NCI-H2081 (cell line): ENCODE results near the gene SRPK1.
"Not testable (repeated sequence)": the region's sequence is repeated elsewhere in the genome, so short reads cannot be mapped to it uniquely, and the experiment has no call there.

ENCODE experiments used
- DNase-seq, 2 experiments: peaks; one replicate each; lab custom pipeline; 2025; lab: John Stamatoyannopoulos, UW

Gene SRPK1

DNA sequence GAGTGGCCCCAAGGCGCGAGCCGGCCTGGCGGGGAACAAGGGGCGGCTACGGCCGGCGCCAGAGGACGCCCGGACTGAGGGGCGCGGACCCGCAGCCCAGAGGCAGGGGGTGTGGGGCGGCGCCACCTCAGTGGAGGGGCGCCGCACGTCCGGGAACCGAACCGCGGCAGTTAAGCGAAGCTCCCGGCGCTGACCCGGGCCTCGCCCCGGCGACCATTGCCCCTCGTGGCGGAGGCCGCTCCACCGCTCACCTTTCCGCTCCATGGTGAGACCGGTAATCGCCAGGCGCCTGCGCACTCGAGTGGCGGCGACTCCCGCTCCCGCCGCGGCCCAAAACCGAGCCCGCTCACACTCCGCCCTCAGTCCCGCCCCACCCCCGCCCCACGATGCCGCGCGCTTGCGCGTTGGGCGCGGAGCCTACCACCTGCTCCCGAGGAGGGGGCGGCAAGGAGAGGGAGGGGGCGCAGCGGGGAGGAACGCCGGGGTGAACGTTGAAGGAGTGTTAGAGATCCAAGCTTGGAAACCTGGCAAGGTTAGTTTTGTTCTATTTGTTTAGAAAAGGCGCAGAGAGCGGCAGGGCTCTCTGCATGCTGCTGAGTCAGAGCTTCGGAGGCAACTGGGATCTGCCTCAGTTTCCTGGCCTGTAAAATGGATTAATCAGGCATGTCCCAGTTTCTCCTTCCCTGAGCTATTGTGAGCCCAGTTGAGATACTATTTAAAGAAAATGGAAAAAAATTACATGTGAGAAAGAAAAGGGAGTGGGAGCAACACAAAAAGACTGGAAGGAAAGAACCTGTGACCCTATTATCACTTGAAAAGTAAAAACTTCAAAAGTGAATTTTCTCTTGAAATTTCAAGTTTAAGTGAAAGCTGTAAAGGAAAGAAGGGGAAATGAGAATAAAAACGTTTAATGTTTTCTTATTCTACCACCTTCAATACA is at the start of gene SRPK1:
SRPK1 (minus strand) TSS at position 306 of the 940 bp plus-strand sequence; CDS start at position 264, 42 bp downstream.
- DNase-seq: peak; percentile 92

DNA sequence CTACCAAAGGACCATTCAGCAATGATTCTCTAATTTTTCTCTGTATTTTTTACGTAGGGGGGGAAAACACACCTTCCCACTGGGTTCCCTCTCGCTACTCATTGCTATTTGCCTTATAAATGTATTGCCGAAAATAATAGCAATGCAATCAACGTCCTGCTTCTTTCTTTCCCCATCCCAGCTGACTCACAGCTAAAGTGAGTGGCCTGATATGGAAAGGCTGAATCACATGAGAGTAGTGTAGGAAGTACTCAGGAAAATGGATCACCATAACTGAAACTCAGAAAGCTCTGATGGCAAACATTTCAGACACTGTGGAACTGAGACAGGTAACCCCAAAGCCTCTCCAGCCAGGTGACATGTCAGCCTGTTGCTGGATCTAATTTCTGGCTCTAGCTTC is 49.3 kb upstream of the SRPK1 start:
- no peak for DNase-seq

DNA sequence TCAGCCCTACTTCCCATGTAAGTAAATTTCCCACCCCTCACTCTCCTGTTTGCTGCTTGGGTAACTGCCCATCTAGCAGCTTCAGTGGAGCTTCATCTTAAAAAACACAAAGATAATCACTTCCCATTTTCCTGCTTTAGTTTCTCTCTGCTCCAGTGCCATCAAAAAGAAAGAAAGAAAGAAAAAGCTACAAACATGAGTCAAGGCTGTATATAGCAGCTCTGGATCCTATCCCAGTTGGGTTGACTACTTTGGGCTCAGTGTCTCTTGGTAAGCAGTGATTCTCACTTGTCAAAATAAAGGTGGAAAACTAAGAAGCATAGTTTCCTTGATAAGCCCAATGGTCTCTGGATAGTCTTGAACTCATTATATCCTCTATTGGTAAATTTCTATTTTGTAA is 48.7 kb upstream of the SRPK1 start:
- DNase-seq: no peak

DNA sequence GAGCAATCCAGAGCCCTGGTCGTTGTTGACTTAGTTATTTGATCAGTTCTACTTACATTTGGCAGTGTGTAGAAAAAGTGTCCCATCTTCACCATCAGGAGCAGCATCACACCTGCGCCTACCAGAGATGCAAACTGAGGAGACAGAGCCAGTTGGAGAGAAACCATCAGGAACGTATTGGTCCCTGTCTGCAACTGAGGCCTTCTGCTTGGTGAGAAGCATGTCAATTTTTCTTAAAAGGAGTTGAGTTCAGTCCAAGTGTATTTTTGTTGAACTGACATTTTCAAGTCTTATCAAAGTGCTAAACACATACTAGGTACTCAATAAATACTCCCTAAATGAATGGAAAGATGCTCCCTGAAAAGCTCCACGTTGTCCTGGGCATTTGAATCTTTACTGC is 47.9 kb upstream of the SRPK1 start:
- no peak for DNase-seq

DNA sequence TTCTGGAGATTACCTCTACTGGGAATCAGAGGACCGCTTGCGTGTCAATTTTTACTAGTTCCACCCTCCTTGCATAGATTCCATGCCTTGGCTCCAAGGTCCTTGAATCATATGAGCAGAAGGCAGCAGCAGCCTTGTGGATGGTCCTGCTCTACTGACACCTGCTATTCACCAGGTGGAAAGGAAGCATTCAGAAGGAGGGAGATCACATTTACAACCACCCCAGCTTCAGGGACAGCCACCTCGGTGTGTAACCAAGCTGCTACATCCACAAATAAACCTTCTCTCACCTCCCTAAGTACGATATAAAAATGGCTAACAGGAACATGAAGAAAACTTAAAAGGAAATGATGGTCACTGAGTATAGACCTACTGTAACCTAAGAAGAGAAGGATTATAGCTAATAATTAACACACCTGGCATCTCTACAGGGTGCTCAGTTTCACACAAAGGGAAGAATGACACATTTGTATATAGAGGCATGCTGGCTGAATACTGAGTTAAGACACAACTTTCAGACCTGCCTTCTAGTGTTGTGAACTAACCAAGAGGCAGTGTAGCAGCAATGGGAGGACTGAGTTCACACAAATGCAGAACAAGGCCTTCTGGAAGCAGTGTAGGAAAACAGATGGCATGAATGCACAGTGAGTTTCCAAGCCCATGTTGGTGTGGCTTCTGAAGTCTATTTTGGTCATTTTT is 46.3 kb upstream of the SRPK1 start:
- DNase-seq: peak; percentile 25 to 80

DNA sequence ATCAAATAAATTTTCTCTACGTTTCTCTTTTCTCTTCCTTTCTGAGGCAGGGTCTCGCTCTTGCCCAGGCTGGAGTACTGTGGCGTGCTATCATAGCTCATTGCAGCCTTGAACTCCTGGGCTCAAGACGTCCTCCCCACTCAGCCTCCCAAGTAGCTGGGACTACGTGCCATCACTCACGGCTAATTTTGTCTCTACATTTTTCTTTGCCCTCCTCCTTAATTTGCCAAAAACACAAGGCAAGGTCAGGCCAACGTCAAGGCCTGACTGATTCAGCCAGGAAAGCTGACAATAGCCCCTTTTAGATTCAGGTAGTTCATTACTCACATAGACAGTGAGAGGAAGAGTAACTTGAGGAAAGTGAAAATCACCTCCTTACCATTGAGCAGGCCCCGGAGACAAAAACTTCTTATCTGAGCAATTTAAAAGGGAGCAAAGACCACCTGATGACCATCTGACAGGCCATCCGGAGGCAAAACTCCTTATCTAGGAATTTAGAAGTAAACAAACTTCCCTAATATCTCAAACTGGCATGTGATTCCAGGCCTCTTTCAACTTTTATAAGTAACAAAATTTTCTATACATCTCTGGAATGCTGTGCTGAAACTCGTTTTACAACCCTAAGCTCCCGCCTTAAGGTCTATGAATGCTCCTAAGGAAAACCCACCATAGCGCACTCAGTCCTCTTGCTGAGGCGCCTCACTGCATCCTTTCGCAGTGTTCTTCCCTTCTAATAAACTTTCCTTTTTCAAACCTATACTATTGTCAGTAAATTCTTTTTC is 42.1 kb upstream of the SRPK1 start:
- no peak for DNase-seq

DNA sequence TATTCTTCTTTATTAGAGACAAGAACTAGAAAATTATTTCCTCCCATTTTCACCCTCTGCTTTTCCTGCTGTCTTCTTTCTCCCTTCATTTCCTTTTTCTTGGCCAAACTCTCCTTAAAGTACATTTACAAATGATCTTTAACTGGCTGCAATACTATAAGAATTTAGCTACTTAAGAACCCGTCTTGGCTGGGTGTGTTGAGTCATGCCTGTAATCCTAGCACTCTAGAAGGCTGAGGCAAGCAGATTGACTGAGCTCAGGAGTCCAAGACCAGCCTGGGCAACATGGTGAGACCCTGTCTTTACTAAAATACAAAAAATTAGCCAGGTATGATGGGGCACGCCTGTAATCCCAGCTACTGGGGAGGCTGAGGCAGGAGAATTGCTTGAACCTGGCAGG is 39.3 kb upstream of the SRPK1 start:
- DNase-seq: no peak

DNA sequence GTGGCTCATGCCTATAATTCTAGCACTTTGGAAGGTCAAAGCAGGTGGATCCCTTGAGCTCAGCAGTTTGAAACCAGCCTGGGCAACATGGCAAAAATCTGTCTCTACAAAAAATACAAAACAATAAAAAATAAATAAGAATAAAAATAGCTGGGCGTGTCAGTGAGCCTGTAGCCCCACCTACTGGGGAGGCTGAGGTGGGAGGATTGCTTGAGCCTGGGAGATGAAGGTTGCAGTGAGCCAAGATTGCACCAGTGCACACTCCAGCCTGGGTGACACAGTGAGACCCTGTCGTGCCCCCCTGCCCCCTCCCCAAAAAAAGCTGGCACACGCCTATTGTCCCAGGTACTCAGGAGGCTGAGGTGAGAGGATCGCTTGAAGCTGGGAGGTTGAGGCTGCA is 35.1 kb upstream of the SRPK1 start:
- no peak for DNase-seq

DNA sequence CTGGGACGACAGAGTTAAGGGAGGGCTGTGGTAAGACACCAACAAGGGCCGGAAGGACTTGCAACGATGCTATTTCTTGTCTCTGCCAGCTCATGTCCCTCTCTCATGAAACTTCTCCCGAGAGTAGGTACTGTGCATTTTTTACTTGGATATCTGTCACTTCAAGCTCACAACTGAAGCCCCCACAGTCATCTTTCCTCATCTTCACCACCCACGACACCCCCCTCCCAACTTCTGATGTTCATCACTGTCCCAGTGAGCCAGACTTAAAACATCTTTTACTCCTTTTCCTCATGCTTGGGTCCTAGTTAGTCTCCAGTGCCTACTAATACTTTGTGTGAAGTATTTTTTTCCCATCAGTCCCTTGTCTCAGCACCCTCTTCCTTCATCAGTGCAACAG is 34.6 kb upstream of the SRPK1 start:
- no peak for DNase-seq

DNA sequence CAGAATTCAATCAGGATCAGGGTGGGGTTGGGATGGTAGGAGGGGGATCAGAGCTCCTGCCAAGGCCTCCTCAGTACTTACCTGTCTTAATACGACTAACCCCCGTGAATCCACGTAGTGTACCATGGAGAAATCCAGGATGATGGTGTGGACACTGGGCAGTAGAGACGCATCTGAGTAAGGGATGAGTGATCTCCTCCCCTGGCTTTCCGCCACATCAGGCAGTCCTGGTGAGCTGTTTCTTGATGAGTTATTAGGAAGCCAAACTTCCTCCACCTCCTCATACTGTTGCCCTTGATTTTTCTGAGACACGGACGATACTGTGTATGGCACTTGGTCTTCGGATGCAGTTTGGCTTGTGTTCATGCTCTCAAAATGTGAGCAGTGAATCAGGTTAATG is 34.2 kb upstream of the SRPK1 start:
- DNase-seq: no peak

DNA sequence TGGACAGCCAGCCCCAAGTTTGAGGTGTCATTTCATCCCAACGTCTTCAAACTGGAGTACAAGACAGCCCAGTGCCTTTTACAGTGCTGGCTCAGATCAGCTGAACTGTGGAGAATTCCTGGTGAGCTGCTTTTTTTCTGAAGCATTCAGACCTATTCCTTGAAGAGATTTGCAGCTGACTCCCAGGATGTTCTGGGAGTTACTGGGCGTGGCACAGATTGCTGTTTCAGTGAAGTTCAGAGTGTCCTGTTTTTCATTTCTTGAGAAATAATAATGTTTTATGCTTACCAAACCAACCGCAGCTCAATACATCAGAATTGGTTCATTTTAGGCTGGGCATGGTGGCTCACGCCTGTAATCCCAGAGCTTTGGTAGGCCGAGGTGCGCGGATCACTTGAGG is 33.4 kb upstream of the SRPK1 start:
- no peak for DNase-seq

DNA sequence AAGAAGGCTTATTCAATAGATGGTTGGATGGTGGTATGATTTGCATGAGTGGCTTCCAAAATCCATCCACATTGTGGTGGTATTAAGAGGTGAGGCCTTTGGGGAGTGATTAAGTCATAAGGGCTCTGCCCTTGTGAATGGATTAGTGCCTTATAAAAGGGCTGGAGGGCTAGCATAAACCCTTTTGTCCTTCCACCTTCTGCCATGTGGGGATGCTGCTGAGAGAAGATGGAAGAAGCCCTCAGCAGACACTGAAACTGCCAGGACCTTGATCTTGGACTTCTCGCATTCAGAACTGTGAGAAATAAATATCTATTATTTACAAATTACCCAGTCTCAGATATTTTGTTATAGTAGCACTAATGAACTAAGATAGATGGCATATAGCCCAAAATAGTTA is 27.8 kb upstream of the SRPK1 start:
- no peak for DNase-seq

DNA sequence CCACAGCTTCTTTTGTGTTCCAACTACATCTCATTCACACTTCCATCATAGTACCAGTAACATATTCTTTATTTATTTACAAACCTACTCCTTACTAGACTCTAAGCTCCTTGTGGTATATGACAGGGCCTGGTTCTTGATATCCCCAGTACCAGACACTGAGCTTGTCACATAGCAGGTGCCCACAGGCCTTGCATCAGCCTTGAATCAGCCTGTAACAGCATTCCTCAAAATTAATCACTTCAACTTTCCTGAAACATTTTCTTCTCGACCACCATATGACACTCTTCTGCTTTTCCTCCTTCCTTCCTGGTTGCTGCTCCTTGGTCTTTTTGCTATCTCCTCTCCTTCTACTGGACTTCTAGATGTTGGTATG is 24.7 kb upstream of the SRPK1 start:
- DNase-seq: no peak

DNA sequence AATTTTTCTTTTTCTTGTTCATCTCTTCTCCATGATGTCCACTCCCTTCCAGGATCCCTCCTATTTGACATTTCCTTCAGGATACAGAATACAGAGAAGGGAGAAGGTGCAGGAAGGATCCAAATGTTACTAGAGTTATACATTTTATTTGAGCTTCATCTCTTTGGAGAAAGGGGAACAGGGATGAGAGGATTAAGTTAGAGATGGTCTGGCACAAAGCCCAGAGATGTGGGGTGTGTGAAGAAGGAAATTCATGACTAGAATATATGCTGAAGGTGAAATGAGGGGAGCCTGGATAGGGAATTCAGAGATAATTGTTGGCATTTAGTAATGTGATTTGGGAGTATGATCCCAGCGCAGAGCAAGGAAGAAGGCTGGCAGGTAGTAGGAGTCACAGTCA is 22.5 kb upstream of the SRPK1 start:
- no peak for DNase-seq

DNA sequence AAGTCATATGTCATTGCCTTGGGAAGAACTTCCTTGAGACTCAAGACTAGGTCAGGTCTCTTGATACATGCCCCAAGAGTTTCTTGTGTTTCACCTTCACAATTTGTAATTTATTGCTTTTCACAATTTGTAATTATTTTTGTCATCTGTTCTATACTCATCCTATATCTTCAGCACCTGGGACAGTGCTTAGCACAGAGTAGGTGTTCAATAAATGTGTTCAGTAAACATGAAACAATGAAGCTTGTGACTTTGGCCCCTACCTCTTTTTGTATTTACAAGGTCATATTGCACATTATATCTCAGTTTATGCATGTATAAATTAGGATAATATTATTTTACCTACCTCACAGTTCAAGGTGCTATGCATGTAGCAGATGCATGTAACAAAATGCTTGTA is 21.5 kb upstream of the SRPK1 start:
- DNase-seq: no peak

DNA sequence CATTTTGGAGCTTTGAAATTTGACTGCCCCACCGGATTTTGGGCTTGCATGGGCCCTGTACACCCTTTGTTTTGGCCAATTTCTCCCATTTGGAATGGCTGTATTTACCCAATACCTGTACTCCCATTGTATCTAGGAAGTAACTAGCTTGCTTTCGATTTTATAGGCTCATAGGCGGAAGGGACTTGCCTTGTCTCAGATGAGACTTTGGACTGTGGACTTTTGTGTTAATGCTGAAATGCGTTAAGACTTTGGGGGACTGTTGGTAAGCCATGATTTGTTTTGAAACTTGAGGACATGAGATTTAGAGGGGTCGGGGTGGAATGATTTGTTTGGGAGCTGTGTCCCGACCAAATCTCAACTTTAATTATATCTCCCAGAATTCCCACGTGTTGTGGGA is 20.3 kb upstream of the SRPK1 start:
- not testable (repeated sequence) for DNase-seq

DNA sequence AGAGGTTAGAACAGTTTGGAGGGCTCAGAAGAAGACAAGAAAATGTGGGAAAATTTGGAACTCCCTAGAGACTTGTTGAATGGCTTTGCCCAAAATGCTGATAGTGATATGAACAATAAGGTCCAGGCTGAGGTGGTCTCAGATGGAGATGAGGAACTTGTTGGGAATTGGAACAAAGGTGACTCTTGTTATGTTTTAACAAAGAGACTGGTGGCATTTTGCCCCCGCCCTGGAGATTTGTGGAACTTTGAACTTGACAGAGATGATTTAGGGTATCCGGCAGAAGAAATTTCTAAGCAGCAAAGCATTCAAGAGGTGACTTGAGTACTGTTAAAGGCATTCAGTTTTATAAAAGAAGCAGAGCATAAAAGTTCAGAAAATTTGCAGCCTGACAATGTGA is 19.1 kb upstream of the SRPK1 start:
- not testable (repeated sequence) for DNase-seq

DNA sequence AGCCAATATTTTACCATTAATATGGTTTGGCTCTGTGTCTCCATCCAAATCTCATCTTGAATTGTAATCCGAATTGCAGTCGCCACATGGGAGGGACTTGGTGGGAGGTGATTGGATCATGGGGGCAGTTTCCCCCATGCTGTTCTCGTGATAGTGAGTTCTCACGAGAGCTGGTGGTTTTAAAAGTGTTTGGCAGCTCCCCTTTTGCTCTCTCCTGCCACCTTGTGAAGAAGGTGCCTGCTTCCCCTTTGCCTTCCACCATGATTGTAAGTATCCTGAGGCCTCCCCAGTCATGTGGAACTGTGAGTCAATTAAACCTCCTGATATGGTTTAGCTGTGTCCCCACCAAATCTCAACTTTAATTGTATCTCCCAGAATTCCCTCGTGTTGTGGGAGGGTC is 18.4 kb upstream of the SRPK1 start:
- DNase-seq: not testable (repeated sequence)

DNA sequence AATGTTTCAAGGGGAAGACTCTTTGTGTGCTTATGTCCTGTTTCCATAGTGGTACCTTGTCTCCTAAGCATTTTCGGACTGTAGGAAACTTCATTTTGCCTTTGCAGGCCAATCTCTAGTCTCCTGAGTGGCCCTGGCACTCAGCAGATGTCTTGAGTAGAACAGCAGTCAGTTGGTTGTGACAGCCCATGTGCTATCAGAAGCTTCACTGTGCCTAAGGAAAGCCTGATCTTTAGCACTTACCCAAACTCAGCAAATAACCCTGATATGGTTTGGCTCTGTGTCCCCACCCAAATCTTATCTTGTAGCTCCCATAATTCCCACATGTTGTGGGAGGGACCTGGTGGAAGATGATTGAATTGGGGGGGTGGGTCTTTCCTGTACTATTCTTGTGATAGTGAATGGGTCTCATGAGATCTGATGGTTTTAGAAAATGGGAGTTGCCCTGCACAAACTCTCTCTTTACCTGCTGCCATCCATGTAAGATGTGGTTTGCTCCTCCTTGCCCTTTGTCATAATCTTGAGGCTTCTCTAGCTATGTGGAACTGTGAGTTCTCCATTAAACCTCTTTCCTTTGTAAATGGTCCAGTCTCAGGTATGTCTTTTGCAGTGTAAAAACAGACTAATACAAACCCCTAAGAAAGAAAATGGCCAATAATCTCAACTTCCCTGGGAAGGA is 15.9 kb upstream of the SRPK1 start:
- DNase-seq: no peak

DNA sequence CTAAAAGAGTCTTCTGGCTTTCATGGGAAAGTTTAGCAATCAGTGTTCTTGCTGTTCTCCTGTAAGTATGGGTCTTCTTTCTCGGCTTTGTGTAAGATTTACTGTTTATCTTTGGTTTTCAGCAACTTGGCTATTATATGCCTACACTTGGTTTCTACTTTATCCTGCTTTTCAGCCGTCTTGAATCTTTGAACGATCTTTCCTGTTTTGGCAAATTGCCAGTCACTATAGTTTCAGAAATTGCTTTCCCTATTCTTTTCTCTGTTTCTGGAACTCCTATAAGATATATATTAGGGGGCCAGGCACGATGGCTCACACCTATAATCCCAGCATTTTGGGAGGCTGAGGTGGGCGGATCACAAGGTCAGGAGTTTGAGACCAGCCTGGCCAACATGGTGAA is 14.6 kb upstream of the SRPK1 start:
- DNase-seq: no peak

DNA sequence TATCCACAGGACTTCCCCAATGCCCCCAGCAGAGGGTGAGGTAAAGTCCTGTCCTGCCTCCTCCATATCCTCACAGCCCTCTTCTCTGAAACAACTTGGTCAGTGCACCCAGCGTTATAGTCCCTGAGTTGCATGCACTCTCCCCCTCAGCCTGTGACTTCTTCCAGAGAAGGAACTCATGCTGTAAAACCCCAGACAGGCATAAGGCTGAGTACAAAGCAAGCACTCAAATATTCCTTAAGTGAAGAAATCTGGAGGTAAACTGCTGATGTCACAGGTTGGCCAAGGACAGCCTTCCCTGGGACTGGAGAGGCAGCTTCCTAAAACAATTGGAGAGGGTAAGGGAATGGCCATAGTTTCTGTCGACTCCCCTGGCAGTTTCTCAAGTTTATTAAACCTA is 12.9 kb upstream of the SRPK1 start:
- DNase-seq: no peak

DNA sequence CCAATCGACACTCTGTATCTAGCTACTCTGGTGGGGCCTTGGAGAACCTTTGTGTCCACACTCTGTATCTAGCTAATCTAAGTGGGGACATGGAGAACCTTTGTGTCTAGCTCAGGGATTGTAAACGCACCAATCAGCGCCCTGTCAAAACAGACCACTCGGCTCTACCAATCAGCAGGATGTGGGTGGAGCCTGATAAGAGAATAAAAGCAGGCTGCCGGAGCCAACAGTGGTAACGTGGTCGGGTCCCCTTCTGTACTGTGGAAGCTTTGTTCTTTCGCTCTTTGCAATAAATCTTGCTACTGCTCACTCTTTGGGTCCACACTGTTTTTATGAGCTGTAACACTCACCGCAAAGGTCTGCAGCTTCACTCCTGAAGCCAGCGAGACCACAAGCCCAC is 11.0 kb upstream of the SRPK1 start:
- DNase-seq: not testable (repeated sequence)
